ENCODE data around the gene LEMD2.

DNA sequence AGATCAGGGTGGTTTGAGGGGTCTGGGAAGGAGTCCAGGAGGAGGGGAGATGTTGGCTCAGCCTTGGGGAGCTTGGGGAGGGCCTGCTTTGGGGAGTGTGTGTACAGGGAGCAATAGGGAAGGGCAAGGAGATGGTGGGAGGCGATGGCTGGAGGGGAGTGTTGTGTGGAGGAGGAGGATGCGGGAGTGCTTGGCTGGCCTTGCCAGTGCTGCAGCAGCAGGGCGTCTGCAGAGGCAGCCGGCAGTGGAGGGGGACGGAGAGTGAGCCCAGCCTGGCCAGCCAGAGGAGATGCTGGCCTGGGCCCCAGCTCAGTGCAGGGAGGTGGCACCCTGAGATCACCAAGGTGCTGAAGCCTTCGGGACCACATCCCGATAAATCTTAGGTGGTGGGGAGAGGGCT is 46.1 kb downstream of the LEMD2 start:
- TF ChIP-seq, protein P1, sequence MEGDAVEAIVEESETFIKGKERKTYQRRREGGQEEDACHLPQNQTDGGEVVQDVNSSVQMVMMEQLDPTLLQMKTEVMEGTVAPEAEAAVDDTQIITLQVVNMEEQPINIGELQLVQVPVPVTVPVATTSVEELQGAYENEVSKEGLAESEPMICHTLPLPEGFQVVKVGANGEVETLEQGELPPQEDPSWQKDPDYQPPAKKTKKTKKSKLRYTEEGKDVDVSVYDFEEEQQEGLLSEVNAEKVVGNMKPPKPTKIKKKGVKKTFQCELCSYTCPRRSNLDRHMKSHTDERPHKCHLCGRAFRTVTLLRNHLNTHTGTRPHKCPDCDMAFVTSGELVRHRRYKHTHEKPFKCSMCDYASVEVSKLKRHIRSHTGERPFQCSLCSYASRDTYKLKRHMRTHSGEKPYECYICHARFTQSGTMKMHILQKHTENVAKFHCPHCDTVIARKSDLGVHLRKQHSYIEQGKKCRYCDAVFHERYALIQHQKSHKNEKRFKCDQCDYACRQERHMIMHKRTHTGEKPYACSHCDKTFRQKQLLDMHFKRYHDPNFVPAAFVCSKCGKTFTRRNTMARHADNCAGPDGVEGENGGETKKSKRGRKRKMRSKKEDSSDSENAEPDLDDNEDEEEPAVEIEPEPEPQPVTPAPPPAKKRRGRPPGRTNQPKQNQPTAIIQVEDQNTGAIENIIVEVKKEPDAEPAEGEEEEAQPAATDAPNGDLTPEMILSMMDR (IDR thresholded peaks at IDR 0.05) = no peak
- TF ChIP-seq POLR2A (IDR thresholded peaks at IDR 0.05) = no peak
- TF ChIP-seq POLR2AphosphoS5 (IDR thresholded peaks at IDR 0.05) = no peak
